ENCODE results near the gene MTPN.

MTPN gene

GRCh38 chr7:135878284-135878683 is 98.9 kb downstream of the MTPN start:
- no peak for DNase-seq

GRCh38 chr7:135877805-135878204 is 99.4 kb downstream of the MTPN start:
- DNase-seq, result no peak
